Astrocyte (in vitro differentiated cells and primary cell): ENCODE data around the gene BCAR3. TPM values are rescaled to one million over a fixed set of nuclear protein-coding genes. Genes with fewer than 3 reads are reported as not detected.

Source experiments
- DNase-seq: peaks from one replicate; pipeline ENCODE4 v3.0.0-alpha.2; 2010; ENCODE audit warnings: low read depth
- FAIRE-seq: peaks from 2 replicates; lab custom pipeline; 2011; peaks lifted over from hg19 to GRCh38; lab: Jason Lieb, UNC
- H2AFZ ChIP-seq: 2 replicates; pipeline ENCODE4 v1.6.0; 2012; ENCODE audit warnings: low read depth, low read length, inconsistent platforms
- H3K27ac ChIP-seq: 2 replicates; pipeline ENCODE4 v1.5.1; 2011; ENCODE audit warnings: low read depth, low read length, inconsistent platforms
- H3K27me3 ChIP-seq: 2 replicates; pipeline ENCODE4 v1.6.0; 2011; ENCODE audit warnings: low read length, inconsistent platforms; ENCODE audit not compliant: insufficient read depth
- H3K36me3 ChIP-seq: 2 replicates; pipeline ENCODE4 v1.5.1; 2011; ENCODE audit warnings: low read length, inconsistent platforms; ENCODE audit not compliant: insufficient read depth
- H3K4me1 ChIP-seq: 2 replicates; pipeline ENCODE4 v1.5.1; 2011; ENCODE audit warnings: low read length, inconsistent platforms; ENCODE audit not compliant: insufficient read depth
- H3K4me2 ChIP-seq: 2 replicates; pipeline ENCODE4 v1.6.0; 2012; ENCODE audit warnings: low read length, inconsistent platforms
- H3K4me3 ChIP-seq: 2 replicates; pipeline ENCODE4 v1.5.1; 2011; ENCODE audit warnings: low read depth, mild to moderate bottlenecking, low read length, inconsistent platforms; ENCODE audit not compliant: insufficient read depth
- H3K79me2 ChIP-seq: 2 replicates; pipeline ENCODE4 v1.6.0; 2012; ENCODE audit warnings: mild to moderate bottlenecking, low read length, inconsistent platforms; ENCODE audit not compliant: insufficient read depth
- H3K9ac ChIP-seq: 2 replicates; pipeline ENCODE4 v1.6.0; 2012; ENCODE audit warnings: mild to moderate bottlenecking, low read length, inconsistent platforms
- H3K9me3 ChIP-seq: 2 replicates; pipeline ENCODE4 v1.5.1; 2012; ENCODE audit warnings: low read depth, mild to moderate bottlenecking, low read length, inconsistent platforms; ENCODE audit not compliant: insufficient read depth
- H4K20me1 ChIP-seq: 2 replicates; pipeline ENCODE4 v1.6.0; 2012; ENCODE audit warnings: low read length, inconsistent platforms; ENCODE audit not compliant: insufficient read depth
- H3K27ac Mint-ChIP-seq: one replicate; pipeline ENCODE4 v1.8.0; 2021; ENCODE audit warnings: mild to moderate bottlenecking, mixed read lengths; ENCODE audit not compliant: unreplicated experiment
- H3K27me3 Mint-ChIP-seq: one replicate; pipeline ENCODE4 v1.8.0; 2021; ENCODE audit warnings: low read depth, mixed read lengths; ENCODE audit not compliant: unreplicated experiment
- H3K36me3 Mint-ChIP-seq: one replicate; pipeline ENCODE4 v1.8.0; 2021; ENCODE audit warnings: low read depth, mixed read lengths; ENCODE audit not compliant: unreplicated experiment
- H3K4me1 Mint-ChIP-seq: one replicate; pipeline ENCODE4 v1.8.0; 2021; ENCODE audit warnings: low read depth, mixed read lengths; ENCODE audit not compliant: unreplicated experiment
- H3K4me3 Mint-ChIP-seq: one replicate; pipeline ENCODE4 v1.8.0; 2021; ENCODE audit warnings: mild to moderate bottlenecking, moderate library complexity, mixed read lengths; ENCODE audit not compliant: unreplicated experiment
- H3K9me3 Mint-ChIP-seq: one replicate; pipeline ENCODE4 v1.8.0; 2021; ENCODE audit warnings: mild to moderate bottlenecking, mixed read lengths; ENCODE audit not compliant: unreplicated experiment
- EZH2 ChIP-seq: IDR thresholded peaks from 2 replicates; pipeline ENCODE4 v1.6.1; 2012; ENCODE audit warnings: mild to moderate bottlenecking, low read length, inconsistent platforms; ENCODE audit not compliant: insufficient read depth
- total RNA-seq: library from RNA; stranded (reverse); gene quantifications from 2 replicates; pipeline ENCODE4 v1.2.1, GENCODE V29; 2021
- TF ChIP-seq, protein P1 (sequence below): IDR thresholded peaks from 2 replicates; pipeline ENCODE4 v1.5.1; 2011; ENCODE audit warnings: low read depth, mild to moderate bottlenecking, inconsistent platforms, low read length, moderate library complexity; ENCODE audit not compliant: insufficient read depth

Gene BCAR3
- total RNA-seq, 1 donor from 2014 or later: 30.0 TPM

DNA sequence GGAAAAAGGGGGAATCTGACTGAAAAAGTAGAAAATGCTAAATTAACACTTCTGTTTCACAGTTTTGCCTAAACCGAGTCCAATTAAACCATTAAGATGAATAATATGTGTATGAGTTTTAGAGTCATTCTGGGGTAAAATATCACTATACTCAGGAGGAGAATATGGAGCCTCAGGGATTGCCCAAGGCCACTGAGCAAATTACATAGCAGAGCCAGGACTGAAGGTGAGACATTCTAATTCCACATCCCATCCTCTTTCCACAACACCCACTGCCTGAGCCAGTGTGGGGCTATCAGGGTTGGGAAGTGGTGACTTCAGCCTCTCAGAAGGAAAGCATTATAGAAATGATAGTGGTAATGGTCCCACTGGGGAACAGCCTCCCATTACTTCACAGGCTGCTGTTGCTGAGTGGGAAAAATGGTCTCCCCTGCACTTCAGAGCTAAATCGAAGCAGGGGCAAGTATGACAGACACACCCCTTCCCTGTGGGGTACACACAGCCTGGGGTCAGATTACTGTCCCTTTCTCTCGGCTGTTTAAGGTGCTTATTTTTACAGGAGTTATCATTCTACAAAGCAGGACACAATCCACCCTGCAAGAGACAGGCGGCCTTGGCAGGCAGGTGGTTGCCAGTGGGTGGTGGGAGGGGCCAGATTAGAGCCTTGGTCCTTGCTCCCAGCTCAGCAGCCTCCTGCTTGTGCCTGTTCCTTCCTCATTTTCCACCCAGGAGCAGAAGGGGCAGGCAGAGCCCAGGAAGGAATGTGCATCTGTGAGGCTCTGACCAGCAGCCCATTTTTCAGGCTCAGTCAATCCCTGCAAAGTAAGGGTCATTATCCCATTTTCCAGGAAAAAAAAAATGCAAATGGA lies 9.5 kb upstream of the BCAR3 start:
- Mint-ChIP-seq H3K4me3 (no peak overlapping the region), H3K9me3 (no peaks in the 10 kb centered on the region), H3K4me1 (peaks cover 34% of the 10 kb centered on the region), H3K27ac (no peak overlapping the region), H3K36me3 (no peaks in the 10 kb centered on the region), H3K27me3 (no peaks in the 10 kb centered on the region)
- Histone ChIP-seq H3K9me3 (no peaks in the 10 kb centered on the region), H3K36me3 (no peaks in the 10 kb centered on the region), H3K4me3 (no peak overlapping the region), H3K9ac (no peak overlapping the region), H4K20me1 (no peaks in the 10 kb centered on the region), H2AFZ (no peak overlapping the region), H3K4me2 (no peak overlapping the region), H3K4me1 (peaks cover 29% of the 10 kb centered on the region), H3K27ac (no peak overlapping the region), H3K79me2 (no peaks in the 10 kb centered on the region), H3K27me3 (no peaks in the 10 kb centered on the region)
- DNase-seq (no peak), FAIRE-seq (no peak)
- TF ChIP-seq EZH2: no peak
- TF ChIP-seq, protein P1, sequence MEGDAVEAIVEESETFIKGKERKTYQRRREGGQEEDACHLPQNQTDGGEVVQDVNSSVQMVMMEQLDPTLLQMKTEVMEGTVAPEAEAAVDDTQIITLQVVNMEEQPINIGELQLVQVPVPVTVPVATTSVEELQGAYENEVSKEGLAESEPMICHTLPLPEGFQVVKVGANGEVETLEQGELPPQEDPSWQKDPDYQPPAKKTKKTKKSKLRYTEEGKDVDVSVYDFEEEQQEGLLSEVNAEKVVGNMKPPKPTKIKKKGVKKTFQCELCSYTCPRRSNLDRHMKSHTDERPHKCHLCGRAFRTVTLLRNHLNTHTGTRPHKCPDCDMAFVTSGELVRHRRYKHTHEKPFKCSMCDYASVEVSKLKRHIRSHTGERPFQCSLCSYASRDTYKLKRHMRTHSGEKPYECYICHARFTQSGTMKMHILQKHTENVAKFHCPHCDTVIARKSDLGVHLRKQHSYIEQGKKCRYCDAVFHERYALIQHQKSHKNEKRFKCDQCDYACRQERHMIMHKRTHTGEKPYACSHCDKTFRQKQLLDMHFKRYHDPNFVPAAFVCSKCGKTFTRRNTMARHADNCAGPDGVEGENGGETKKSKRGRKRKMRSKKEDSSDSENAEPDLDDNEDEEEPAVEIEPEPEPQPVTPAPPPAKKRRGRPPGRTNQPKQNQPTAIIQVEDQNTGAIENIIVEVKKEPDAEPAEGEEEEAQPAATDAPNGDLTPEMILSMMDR: no peak

DNA sequence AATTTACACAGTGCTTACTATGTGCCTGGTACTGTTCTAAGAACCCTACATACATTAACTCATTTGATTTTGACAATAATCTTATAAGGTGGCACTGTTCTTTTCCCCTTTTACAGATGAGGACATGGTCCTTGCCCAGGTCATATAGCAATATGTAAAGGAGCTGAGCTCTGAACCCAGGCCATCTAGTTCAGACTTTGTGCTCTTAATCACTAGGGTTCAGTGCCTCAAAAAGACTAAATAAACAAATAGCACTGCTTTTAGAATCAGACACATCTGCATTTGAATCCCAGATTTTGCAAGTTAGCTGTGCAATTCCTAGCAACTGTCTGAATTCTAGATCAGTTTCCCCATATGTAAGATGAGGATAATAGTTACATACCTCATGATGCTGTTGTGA lies 8.7 kb upstream of the BCAR3 start:
- Histone ChIP-seq H3K4me1 (peaks cover 29% of the 10 kb centered on the region), H3K79me2 (no peaks in the 10 kb centered on the region), H4K20me1 (no peaks in the 10 kb centered on the region), H2AFZ (no peak overlapping the region), H3K9me3 (no peaks in the 10 kb centered on the region), H3K4me3 (no peak overlapping the region), H3K36me3 (no peaks in the 10 kb centered on the region), H3K4me2 (no peak overlapping the region), H3K27ac (no peak overlapping the region), H3K9ac (no peak overlapping the region), H3K27me3 (no peaks in the 10 kb centered on the region)
- H3K36me3 Mint-ChIP-seq: no peaks in the 10 kb centered on the region
- no peak overlapping the region for H3K27ac Mint-ChIP-seq
- no peak for FAIRE-seq
- H3K4me1 Mint-ChIP-seq: peaks cover 34% of the 10 kb centered on the region
- no peak overlapping the region for H3K4me3 Mint-ChIP-seq
- TF ChIP-seq, protein P1: no peak
- no peak for TF ChIP-seq EZH2
- no peaks in the 10 kb centered on the region for H3K9me3 Mint-ChIP-seq
- no peaks in the 10 kb centered on the region for H3K27me3 Mint-ChIP-seq
- no peak for DNase-seq
